Ovary (tissue), 3 donors: ENCODE measurements around the gene POLR3GL.

Source experiments
- EP300 ChIP-seq: sonication (generic); formaldehyde crosslinking; IDR thresholded peaks from one replicate; pipeline ENCODE4 v1.6.1; 2017; ENCODE audit warnings: antibody characterized with exemption
- POLR2A ChIP-seq: fragments of 450-650 bp; IDR thresholded peaks from one replicate; pipeline ENCODE4 v1.6.1; 2017; ENCODE audit warnings: antibody characterized with exemption, mild to moderate bottlenecking, moderate library complexity
- TF ChIP-seq, protein P1 (sequence below), 3 donors: fragments of 450-650 bp in 2 of 3; fragments of 200-600 bp in 1 of 3; IDR thresholded peaks; one replicate each; pipeline versions ENCODE4 v1.5.1 to v1.8.0; 2016 to 2022; ENCODE audit warnings: antibody characterized with exemption in 3 of 3, mild to moderate bottlenecking in 1 of 3
- donor health status: DM: no; HTN: no; CAD: no.

GRCh38 chr1:145993618-145994390 lies 29.3 kb downstream of the POLR3GL start:
- TF ChIP-seq, protein P1, sequence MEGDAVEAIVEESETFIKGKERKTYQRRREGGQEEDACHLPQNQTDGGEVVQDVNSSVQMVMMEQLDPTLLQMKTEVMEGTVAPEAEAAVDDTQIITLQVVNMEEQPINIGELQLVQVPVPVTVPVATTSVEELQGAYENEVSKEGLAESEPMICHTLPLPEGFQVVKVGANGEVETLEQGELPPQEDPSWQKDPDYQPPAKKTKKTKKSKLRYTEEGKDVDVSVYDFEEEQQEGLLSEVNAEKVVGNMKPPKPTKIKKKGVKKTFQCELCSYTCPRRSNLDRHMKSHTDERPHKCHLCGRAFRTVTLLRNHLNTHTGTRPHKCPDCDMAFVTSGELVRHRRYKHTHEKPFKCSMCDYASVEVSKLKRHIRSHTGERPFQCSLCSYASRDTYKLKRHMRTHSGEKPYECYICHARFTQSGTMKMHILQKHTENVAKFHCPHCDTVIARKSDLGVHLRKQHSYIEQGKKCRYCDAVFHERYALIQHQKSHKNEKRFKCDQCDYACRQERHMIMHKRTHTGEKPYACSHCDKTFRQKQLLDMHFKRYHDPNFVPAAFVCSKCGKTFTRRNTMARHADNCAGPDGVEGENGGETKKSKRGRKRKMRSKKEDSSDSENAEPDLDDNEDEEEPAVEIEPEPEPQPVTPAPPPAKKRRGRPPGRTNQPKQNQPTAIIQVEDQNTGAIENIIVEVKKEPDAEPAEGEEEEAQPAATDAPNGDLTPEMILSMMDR (IDR thresholded peaks at IDR 0.05): no peak
- TF ChIP-seq POLR2A (no peak), EP300 (no peak)
